Measurements from ENCODE around the gene ZKSCAN4. TPM values are rescaled to one million over a fixed set of nuclear protein-coding genes. Genes with fewer than 3 reads are reported as not detected.

The ZKSCAN4 gene
- total and polyA plus RNA-seq, 10 of the 15 experiments (the other 5 are each of a cell fraction or from before 2014, with no cell fraction given) = 3.0 to 6.5 (median 5.0) TPM

DNA sequence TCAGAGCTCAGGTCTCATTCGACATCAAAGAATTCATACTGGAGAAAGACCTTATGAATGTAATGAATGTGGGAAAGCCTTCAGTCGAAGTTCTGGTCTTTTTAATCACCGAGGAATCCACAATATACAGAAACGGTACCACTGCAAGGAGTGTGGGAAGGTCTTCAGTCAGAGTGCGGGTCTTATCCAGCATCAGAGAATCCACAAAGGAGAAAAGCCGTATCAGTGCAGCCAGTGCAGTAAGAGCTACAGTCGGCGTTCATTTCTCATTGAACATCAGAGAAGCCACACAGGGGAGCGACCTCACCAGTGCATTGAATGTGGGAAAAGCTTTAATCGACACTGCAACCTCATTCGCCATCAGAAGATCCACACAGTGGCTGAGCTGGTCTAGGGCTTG, 19.3 kb downstream of the ZKSCAN4 start:
- ChIA-PET SMC1A (ENCODE audit: uncharacterized antibody, unreplicated experiment) (no interaction called here), POLR2A (interaction anchor here (0.5 to 0.7 kb wide), 2 partner anchors 34 to 650 kb away, joined by 3 read pairs; partner anchors contain the start of gene ZSCAN26), CTCF (interaction anchor here (0.9 kb wide), 1 partner anchor 65 kb away, joined by 3 read pairs; no protein-coding TSS in a partner anchor), RAD21 (ENCODE audit: unreplicated experiment) (no interaction called here)
- in situ Hi-C loops (cut with MboI) (no loop called here), intact Hi-C loops (cut with micrococcal nuclease; ENCODE audit: unreplicated experiment) (no loop called here)
- Histone ChIP-seq H3K9ac (ENCODE audit: control insufficient read depth, insufficient read depth, low read length) (no peak overlapping the region), H3K4me1 (ENCODE audit: control insufficient read depth, insufficient read depth, low read length) (no peaks in the 10 kb centered on the region), H3K9me3 (replicated peaks; ENCODE audit: control insufficient read depth, insufficient read depth, low read length) (no peaks in the 10 kb centered on the region; the same call in 2 of the 3 replicates), H3K4me3 (no peak overlapping the region), H3K27me3 (replicated peaks in 1 of 2; ENCODE audit: control insufficient read depth in 2 of 2, insufficient read depth in 2 of 2, low read length in 1 of 2) (no peaks in the 10 kb centered on the region), H3K4me2 (ENCODE audit: control insufficient read depth, insufficient read depth) (no peak overlapping the region), H4K20me1 (ENCODE audit: control insufficient read depth, insufficient read depth) (no peaks in the 10 kb centered on the region), H2AFZ (ENCODE audit: control insufficient read depth, low read depth, low read length) (no peak overlapping the region), H3K27ac (ENCODE audit: control insufficient read depth, insufficient read depth) (no peak overlapping the region), H3K79me2 (ENCODE audit: control insufficient read depth, insufficient read depth, low read length) (no peaks in the 10 kb centered on the region), H3K36me3 (ENCODE audit: control insufficient read depth in 2 of 2, insufficient read depth in 2 of 2, low read length in 1 of 2) (peaks cover 6 to 11% of the 10 kb centered on the region in 2 experiments; a peak in 3 of 4 replicates)
- no TSS peak for BruUV-seq (replicated peaks)
- DNase-seq (ENCODE audit: low read depth, low spot score) = no peak
- FAIRE-seq = no peak
- ATAC-seq = no peak
- WGBS (ENCODE audit: insufficient coverage, insufficient replicate concordance, low lambda C conversion rate, missing lambda C conversion rate) = 96% methylated on average over 11 of the region's 11 CpGs
- TF ChIP-seq, protein P1, sequence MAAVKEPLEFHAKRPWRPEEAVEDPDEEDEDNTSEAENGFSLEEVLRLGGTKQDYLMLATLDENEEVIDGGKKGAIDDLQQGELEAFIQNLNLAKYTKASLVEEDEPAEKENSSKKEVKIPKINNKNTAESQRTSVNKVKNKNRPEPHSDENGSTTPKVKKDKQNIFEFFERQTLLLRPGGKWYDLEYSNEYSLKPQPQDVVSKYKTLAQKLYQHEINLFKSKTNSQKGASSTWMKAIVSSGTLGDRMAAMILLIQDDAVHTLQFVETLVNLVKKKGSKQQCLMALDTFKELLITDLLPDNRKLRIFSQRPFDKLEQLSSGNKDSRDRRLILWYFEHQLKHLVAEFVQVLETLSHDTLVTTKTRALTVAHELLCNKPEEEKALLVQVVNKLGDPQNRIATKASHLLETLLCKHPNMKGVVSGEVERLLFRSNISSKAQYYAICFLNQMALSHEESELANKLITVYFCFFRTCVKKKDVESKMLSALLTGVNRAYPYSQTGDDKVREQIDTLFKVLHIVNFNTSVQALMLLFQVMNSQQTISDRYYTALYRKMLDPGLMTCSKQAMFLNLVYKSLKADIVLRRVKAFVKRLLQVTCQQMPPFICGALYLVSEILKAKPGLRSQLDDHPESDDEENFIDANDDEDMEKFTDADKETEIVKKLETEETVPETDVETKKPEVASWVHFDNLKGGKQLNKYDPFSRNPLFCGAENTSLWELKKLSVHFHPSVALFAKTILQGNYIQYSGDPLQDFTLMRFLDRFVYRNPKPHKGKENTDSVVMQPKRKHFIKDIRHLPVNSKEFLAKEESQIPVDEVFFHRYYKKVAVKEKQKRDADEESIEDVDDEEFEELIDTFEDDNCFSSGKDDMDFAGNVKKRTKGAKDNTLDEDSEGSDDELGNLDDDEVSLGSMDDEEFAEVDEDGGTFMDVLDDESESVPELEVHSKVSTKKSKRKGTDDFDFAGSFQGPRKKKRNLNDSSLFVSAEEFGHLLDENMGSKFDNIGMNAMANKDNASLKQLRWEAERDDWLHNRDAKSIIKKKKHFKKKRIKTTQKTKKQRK (IDR thresholded peaks at IDR 0.05; ENCODE audit: low read depth, low read length) = no peak
- TF ChIP-seq, protein P2, sequence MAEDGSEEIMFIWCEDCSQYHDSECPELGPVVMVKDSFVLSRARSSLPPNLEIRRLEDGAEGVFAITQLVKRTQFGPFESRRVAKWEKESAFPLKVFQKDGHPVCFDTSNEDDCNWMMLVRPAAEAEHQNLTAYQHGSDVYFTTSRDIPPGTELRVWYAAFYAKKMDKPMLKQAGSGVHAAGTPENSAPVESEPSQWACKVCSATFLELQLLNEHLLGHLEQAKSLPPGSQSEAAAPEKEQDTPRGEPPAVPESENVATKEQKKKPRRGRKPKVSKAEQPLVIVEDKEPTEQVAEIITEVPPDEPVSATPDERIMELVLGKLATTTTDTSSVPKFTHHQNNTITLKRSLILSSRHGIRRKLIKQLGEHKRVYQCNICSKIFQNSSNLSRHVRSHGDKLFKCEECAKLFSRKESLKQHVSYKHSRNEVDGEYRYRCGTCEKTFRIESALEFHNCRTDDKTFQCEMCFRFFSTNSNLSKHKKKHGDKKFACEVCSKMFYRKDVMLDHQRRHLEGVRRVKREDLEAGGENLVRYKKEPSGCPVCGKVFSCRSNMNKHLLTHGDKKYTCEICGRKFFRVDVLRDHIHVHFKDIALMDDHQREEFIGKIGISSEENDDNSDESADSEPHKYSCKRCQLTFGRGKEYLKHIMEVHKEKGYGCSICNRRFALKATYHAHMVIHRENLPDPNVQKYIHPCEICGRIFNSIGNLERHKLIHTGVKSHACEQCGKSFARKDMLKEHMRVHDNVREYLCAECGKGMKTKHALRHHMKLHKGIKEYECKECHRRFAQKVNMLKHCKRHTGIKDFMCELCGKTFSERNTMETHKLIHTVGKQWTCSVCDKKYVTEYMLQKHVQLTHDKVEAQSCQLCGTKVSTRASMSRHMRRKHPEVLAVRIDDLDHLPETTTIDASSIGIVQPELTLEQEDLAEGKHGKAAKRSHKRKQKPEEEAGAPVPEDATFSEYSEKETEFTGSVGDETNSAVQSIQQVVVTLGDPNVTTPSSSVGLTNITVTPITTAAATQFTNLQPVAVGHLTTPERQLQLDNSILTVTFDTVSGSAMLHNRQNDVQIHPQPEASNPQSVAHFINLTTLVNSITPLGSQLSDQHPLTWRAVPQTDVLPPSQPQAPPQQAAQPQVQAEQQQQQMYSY (CRISPR knock-in tag; IDR thresholded peaks at IDR 0.05) = no peak
- TF ChIP-seq, protein P3, sequence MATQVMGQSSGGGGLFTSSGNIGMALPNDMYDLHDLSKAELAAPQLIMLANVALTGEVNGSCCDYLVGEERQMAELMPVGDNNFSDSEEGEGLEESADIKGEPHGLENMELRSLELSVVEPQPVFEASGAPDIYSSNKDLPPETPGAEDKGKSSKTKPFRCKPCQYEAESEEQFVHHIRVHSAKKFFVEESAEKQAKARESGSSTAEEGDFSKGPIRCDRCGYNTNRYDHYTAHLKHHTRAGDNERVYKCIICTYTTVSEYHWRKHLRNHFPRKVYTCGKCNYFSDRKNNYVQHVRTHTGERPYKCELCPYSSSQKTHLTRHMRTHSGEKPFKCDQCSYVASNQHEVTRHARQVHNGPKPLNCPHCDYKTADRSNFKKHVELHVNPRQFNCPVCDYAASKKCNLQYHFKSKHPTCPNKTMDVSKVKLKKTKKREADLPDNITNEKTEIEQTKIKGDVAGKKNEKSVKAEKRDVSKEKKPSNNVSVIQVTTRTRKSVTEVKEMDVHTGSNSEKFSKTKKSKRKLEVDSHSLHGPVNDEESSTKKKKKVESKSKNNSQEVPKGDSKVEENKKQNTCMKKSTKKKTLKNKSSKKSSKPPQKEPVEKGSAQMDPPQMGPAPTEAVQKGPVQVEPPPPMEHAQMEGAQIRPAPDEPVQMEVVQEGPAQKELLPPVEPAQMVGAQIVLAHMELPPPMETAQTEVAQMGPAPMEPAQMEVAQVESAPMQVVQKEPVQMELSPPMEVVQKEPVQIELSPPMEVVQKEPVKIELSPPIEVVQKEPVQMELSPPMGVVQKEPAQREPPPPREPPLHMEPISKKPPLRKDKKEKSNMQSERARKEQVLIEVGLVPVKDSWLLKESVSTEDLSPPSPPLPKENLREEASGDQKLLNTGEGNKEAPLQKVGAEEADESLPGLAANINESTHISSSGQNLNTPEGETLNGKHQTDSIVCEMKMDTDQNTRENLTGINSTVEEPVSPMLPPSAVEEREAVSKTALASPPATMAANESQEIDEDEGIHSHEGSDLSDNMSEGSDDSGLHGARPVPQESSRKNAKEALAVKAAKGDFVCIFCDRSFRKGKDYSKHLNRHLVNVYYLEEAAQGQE (IDR thresholded peaks at IDR 0.05; ENCODE audit: low read depth, low read length) = no peak
- TF ChIP-seq CHD4 (IDR thresholded peaks at IDR 0.05) (no peak), SPI1 (IDR thresholded peaks at IDR 0.05; ENCODE audit: borderline replicate concordance, insufficient read depth, low read depth, low read length) (no peak), ZNF687 (IDR thresholded peaks at IDR 0.05) (no peak), HDGF (IDR thresholded peaks at IDR 0.05) (no peak), SREBF2 (IDR thresholded peaks at IDR 0.05; ENCODE audit: low read length) (no peak), BCL11A (IDR thresholded peaks at IDR 0.05; ENCODE audit: low read depth, low read length) (no peak)

Data from GM12878 (cell line).